Measurements from ENCODE around the gene MFSD1. TPM values are rescaled to one million over a fixed set of nuclear protein-coding genes. Genes with fewer than 3 reads are reported as not detected.
A peak's percentile ranks its signal among the peaks of the same experiment; 100 is the strongest.

MFSD1 gene
- total and polyA plus RNA-seq, 2 of the 13 experiments (the other 11 are each of a cell fraction or from before 2014, with no cell fraction given), result 17.3 to 37.9 TPM

DNA sequence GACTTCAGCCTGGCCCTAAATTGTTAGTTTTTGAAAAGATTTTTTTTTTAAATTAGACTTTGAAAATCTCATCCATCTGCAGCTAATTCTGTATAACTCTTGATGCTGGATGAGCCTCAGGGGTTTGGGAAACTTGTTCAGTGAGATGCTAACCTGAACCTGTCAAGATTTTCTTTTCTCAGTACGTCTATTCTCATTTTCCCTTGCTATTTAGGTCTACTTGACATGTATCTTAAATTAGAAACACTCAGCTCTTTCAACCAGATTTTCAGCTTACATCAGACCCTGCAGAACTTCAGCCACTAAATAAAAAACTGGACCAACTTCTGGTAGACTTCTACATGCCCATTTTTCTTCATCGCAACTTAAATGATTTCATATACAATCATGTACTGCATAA lies 61.4 kb downstream of the MFSD1 start:
- TF ChIP-seq, protein P1, sequence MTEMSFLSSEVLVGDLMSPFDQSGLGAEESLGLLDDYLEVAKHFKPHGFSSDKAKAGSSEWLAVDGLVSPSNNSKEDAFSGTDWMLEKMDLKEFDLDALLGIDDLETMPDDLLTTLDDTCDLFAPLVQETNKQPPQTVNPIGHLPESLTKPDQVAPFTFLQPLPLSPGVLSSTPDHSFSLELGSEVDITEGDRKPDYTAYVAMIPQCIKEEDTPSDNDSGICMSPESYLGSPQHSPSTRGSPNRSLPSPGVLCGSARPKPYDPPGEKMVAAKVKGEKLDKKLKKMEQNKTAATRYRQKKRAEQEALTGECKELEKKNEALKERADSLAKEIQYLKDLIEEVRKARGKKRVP (CRISPR knock-in tag; IDR thresholded peaks at IDR 0.05), result no peak
- no peaks in the 10 kb centered on the region for H4K20me1 ChIP-seq (ENCODE audit: insufficient read depth, low read length)
- no peaks in the 10 kb centered on the region for H3K36me3 ChIP-seq (replicated peaks in 1 of 2; ENCODE audit: control insufficient read depth in 1 of 2, insufficient read depth in 2 of 2, low read length in 2 of 2)
- H3K4me3 ChIP-seq (replicated peaks in 1 of 3; ENCODE audit: insufficient read depth in 1 of 3, low read depth in 2 of 3, low read length in 3 of 3), result no peak overlapping the region
- H3K4me2 ChIP-seq (ENCODE audit: low read depth, low read length), result no peak overlapping the region
- no peaks in the 10 kb centered on the region for H3K27me3 ChIP-seq (ENCODE audit: control insufficient read depth in 1 of 2, insufficient read depth in 2 of 2, low read length in 2 of 2)
- no peaks in the 10 kb centered on the region for H3K9me3 ChIP-seq (ENCODE audit: low read length)
- no peak overlapping the region for H3K27ac ChIP-seq (ENCODE audit: extremely low read length, insufficient read depth, low read length)
- BruUV-seq (replicated peaks), result no TSS peak
- no peak overlapping the region for H3K9ac ChIP-seq (ENCODE audit: insufficient read depth, low read depth, low read length)
- no peak for ATAC-seq
- intact Hi-C loops (cut with micrococcal nuclease; ENCODE audit: unreplicated experiment), result no loop called here
- H3K4me1 ChIP-seq (ENCODE audit: insufficient read depth, low read length), result no peaks in the 10 kb centered on the region
- DNase-seq (ENCODE audit: low spot score), result no peak
- H3K79me2 ChIP-seq (ENCODE audit: insufficient read depth, low read length), result no peaks in the 10 kb centered on the region
- in situ Hi-C loops (cut with HindIII; ENCODE audit: extremely low pct_ligation_motif_present, low pct_unique_long_range_greater_than_20kb), result no loop called here
- 39% methylated on average over 2 of the region's 2 CpGs for WGBS (ENCODE audit: low lambda C conversion rate)
- ChIA-PET CTCF (ENCODE audit: low intra/inter-chr PET ratio, low total read pairs) (no interaction called here), POLR2A (no interaction called here)
- FAIRE-seq, result no peak
- H2AFZ ChIP-seq (ENCODE audit: low read length), result no peak overlapping the region

DNA sequence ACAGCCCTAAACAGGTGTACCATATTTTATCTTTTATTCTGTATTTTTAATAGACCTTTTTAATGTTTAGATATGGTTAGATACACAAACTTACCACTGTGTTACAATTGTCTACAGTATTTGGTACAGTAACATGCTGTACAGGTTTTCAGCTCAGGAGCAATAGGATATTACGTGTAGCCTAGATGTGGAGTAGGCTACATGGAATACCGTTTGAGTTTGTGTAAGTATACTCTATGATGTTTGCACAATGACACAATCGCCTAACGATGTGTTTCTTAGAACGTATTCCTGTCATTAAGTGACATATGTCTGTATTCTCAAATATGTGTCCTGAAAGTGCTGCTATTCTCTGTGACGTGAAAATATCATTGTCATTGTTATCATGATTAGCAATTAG lies 62.6 kb downstream of the MFSD1 start:
- no peaks in the 10 kb centered on the region for H3K79me2 ChIP-seq (ENCODE audit: insufficient read depth, low read length)
- DNase-seq (ENCODE audit: low spot score), result no peak
- in situ Hi-C loops (cut with HindIII; ENCODE audit: extremely low pct_ligation_motif_present, low pct_unique_long_range_greater_than_20kb) (no loop called here), intact Hi-C loops (cut with micrococcal nuclease; ENCODE audit: unreplicated experiment) (no loop called here)
- H4K20me1 ChIP-seq (ENCODE audit: insufficient read depth, low read length), result no peaks in the 10 kb centered on the region
- H3K4me3 ChIP-seq (replicated peaks in 1 of 3; ENCODE audit: insufficient read depth in 1 of 3, low read depth in 2 of 3, low read length in 3 of 3), result no peak overlapping the region
- H3K4me2 ChIP-seq (ENCODE audit: low read depth, low read length), result no peak overlapping the region
- H3K9me3 ChIP-seq (ENCODE audit: low read length), result no peaks in the 10 kb centered on the region
- H3K4me1 ChIP-seq (ENCODE audit: insufficient read depth, low read length), result no peaks in the 10 kb centered on the region
- H3K27me3 ChIP-seq (ENCODE audit: control insufficient read depth in 1 of 2, insufficient read depth in 2 of 2, low read length in 2 of 2), result no peaks in the 10 kb centered on the region
- H3K36me3 ChIP-seq (replicated peaks in 1 of 2; ENCODE audit: control insufficient read depth in 1 of 2, insufficient read depth in 2 of 2, low read length in 2 of 2), result no peaks in the 10 kb centered on the region
- 3% methylated on average over 6 of the region's 6 CpGs for WGBS (ENCODE audit: low lambda C conversion rate)
- ATAC-seq, result no peak
- H3K9ac ChIP-seq (ENCODE audit: insufficient read depth, low read depth, low read length), result no peak overlapping the region
- ChIA-PET CTCF (ENCODE audit: low intra/inter-chr PET ratio, low total read pairs) (no interaction called here), POLR2A (no interaction called here)
- H3K27ac ChIP-seq (ENCODE audit: extremely low read length, insufficient read depth, low read length), result no peak overlapping the region
- no peak for FAIRE-seq
- no peak overlapping the region for H2AFZ ChIP-seq (ENCODE audit: low read length)
- no TSS peak for BruUV-seq (replicated peaks)
- TF ChIP-seq CREB1 (IDR thresholded peaks at IDR 0.05) (peak; percentile 49; the same call in 1 of the 2 replicates), CREB1 (CRISPR knock-in tag; IDR thresholded peaks at IDR 0.05) (no peak), AGO1 (IDR thresholded peaks at IDR 0.05; ENCODE audit: low read depth, low read length, poor library complexity, severe bottlenecking) (no peak)

All from HepG2 (cell line).